GM12873 (cell line): ENCODE measurements around the gene PRKD2.

Experiments used
- CTCF ChIP-seq: IDR thresholded peaks from 2 replicates; pipeline ENCODE4 v1.5.1; 2012; ENCODE audit warnings: low read depth, mild to moderate bottlenecking, moderate library complexity, low read length, control low read depth; ENCODE audit not compliant: insufficient read depth; ENCODE audit errors: missing control alignments

PRKD2 gene

GRCh38 chr19:46756544-46756888 lies 39.6 kb upstream of the PRKD2 start:
- TF ChIP-seq CTCF, result no peak

GRCh38 chr19:46755853-46756543 lies 39.1 kb upstream of the PRKD2 start:
- TF ChIP-seq CTCF, result no peak

GRCh38 chr19:46755077-46755852 lies 38.4 kb upstream of the PRKD2 start:
- TF ChIP-seq CTCF, result no peak

GRCh38 chr19:46753420-46754155 lies 36.7 kb upstream of the PRKD2 start:
- peak; percentile 75 for TF ChIP-seq CTCF

- TF ChIP-seq CTCF, result peak; percentile 91
Observed at GRCh38 chr19:46748325-46749109, 31.6 kb upstream of the PRKD2 start.

GRCh38 chr19:46746281-46747057 lies 29.6 kb upstream of the PRKD2 start, which contains the start of gene STRN4:
Gene STRN4, minus strand, starts transcription at chr19:46746450. Its CDS starts 20 bp downstream, at chr19:46746430.
- no peak for TF ChIP-seq CTCF
